GM15510 (cell line): ENCODE measurements around the gene TMEM131.

Experiments
- POLR2A ChIP-seq: IDR thresholded peaks from 3 replicates; pipeline ENCODE4 v1.6.1; 2011; ENCODE audit warnings: borderline replicate concordance; ENCODE audit not compliant: insufficient read length; ENCODE audit errors: extremely low read depth

Gene TMEM131

DNA sequence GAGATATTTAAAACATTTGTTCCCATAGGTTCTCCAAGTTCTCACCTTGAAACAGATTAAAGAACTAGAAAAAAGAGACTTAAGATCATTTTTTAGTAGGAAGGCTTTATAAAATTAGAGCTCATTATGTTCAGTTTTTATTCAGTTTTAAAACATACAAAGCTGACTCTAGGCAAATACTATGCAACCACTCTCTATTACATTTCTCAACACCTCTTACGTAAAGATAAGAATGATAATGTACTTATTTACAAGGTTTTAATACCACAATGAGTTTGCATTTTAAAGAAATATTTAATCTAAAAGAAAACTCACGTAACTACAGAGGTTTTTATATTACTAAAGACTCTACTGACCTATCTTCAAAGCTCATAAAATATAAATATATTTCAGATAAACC lies 68.8 kb downstream of the TMEM131 start:
- TF ChIP-seq POLR2A = no peak

DNA sequence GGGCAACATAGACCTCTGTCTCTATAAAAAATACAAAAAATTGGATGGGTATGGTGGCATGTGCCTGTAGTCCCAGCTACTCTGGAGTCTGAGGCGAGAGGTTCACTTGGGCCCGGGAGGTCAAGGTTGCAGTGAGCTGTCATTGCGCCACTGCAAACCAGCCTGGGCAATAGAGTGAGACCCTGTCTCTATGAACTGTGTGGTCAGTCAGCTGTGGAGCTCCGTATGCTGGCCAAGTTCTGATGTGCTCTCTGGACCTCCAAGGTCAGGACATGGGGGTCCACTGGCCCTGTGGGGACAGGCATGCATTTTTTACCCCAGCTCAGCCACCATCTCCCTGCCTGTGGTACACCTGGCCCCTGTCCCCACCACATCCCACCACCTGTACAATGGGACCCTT lies 71.6 kb downstream of the TMEM131 start:
- TF ChIP-seq POLR2A = no peak

GRCh38 chr2:97919858-97920257 lies 75.9 kb downstream of the TMEM131 start:
- no peak for TF ChIP-seq POLR2A

DNA sequence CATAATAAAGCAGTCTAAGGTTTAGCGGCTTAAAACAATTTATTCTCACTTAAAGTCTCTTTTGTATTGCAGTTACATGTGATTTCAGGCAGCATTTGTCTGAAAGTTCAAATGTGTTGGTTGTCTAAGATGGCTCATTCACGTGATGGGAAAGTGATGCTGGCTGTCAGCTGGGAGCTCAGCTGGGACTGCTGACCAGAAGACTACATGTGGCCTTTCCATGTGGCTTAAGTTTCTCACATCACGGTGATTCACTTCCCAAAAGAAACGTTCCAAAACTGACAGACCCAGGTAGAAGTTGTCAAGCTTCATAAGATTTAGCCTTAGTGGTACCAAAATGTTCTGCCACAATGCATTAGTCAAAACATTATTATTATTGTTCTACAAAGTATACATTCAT lies 76.9 kb downstream of the TMEM131 start:
- no peak for TF ChIP-seq POLR2A

DNA sequence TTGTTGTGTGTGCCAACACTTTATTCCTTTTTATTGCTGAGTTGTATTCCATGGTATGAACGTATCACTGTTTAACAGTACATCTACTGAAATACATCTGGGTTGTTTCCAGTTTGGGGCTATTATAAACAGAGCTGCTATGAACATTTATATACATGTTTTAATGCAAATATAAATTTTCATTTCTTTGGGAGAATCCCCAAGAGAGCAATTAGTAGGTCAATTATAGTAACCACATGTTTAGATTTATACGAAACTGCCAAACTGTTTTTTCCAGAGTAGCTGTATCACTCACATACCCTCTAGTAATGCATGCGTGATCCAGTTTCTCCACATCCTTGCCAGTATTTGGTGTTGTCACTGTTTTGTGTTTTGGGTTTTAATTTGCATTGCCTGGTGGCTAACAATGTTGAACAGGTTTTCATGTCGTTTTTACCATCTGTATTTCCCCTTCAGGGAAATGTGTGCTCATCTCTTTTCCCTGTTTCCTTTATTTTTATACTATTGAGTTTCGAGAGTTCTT lies 81.0 kb downstream of the TMEM131 start:
- no peak for TF ChIP-seq POLR2A

- TF ChIP-seq POLR2A = no peak
These were observed 81.9 kb downstream of the TMEM131 start for GRCh38 chr2:97913846-97914245.

- TF ChIP-seq POLR2A = no peak
These were observed 83.7 kb downstream of the TMEM131 start for GRCh38 chr2:97911922-97912575.

DNA sequence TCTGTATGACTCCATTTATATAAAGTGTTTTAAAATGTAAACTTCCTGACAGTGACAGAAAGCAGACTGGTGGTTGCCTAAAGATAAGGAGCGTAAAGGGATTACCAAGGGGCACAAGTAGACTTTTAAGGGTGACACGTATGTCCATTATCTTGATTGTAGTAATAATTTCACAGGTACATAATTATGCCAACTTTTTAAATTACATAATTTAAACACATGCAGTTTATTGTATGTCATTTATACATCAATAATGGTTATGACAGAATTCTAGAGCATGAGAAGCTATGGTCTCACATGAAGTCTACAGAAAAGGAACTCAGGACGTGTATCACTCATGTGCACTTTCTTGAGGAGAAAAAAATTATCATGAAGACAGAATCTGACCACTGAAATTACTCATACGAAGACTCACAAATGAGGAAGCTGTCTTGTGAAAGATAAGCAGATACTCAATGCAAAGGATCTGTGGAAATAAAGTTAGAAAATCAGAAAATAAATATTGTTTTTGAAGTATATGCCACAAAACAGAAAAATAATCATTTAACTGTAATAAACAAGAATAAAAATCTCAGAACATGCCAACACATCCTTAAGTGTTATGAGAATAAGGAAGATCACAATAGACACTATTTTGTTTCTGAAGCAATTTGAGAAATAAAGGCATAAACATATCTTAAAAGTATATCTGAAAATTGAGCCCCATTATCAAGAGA lies 84.4 kb downstream of the TMEM131 start:
- TF ChIP-seq POLR2A = no peak

DNA sequence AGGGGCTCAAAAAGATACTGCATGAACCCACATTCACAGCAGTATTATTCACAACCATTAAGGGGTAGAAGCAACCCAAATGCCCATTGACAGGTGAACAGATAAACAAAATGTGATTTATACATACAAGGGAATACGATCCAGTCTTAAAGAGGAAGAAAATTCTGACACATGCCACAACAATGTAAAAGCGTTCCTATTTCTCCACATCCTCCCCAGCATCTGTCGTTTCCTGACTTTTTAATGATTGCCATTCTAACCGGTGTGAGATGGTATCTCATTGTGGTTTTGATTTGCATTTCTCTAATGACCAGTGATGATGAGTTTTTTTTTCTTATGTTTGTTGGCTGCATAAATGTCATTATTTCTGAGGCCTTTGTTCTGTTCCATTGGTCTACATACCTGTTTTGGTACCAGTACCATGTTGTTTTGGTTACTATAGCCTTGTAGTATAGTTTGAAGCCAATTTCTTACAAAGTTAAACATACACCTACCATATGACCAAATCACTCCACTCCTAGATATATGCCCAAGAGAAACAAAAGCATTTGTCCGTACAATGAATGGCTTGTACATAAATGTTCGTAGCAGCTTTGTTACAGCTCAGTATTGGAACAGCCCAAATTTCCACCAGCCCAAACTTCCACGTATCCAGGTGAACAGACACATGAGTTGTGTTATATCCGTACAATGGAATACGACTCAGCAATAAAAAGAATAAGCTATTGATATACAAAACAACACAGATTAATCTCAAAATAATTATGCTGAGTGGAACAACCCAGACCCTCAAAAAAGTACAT lies 85.1 kb downstream of the TMEM131 start:
- no peak for TF ChIP-seq POLR2A

DNA sequence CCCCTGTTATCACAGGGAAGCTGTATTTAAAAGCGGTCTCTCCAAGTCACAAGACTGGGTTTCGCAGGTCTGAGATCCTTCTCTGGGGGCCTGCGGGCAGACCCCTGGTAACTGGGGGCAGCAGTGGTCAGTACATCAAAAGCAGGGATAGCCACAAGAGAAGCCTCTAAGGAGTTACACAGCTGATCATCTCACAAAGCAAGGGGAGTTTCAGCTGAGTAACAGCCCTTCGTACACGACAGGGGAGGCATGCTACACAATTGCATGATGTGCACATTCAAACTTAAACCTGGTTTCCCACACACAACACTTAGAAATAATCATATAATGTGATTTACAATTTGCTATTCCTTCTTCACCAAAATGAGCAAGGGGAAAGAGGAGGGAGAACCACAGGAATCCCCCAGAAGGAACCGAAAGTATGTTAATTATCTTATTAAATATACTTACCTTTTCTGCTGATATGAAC lies 87.5 kb downstream of the TMEM131 start:
- no peak for TF ChIP-seq POLR2A

- no peak for TF ChIP-seq POLR2A
These were observed 88.2 kb downstream of the TMEM131 start for GRCh38 chr2:97907369-97908100.

GRCh38 chr2:97906307-97906706 lies 89.4 kb downstream of the TMEM131 start:
- TF ChIP-seq POLR2A = no peak

DNA sequence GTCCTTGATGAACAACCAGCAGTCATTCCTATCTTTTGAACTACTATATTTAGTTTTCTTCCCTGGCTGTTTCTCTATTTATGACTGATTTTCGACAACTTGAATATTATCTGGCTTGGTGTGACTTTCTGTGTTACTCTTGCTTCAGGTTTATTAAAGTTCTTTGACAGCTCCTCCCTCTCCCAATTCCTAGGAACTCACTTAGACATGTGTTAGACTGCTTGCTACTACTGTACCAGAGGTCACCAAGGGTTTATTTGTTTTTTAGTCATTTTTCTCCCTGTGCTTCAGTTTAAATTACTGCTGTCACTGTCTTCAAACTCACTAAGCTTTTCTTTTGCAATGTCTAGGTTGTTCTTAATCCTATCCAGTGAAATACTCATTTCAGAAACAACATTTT lies 90.5 kb downstream of the TMEM131 start:
- TF ChIP-seq POLR2A = no peak

DNA sequence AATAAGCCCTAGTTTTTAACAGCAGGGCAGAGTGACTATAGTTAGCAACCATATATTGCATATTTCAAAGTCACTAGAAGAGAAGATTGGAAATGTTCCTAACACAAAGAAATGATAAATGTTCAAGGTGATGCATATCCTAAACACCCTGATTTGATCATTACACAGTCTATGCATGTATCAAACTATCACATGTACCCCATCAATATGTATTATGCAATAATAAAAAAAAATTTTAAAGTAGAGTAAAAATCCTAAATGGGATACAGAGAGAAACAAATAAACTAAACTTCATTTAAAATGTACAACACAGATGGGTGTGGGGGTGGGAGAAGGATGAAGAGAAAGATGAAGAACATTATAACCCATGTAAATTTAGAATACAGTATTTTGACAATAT lies 93.9 kb downstream of the TMEM131 start:
- TF ChIP-seq POLR2A = no peak
